HEK293 (cell line): ENCODE results near the gene OR13J1.

Source experiments
- GLIS1 ChIP-seq: fragments of 450-650 bp; formaldehyde crosslinking; IDR thresholded peaks from 2 replicates; pipeline ENCODE4 v1.5.1; 2016; ENCODE audit warnings: missing biosample characterization, missing genetic modification characterization
- SCRT1 ChIP-seq: fragments of 450-650 bp; formaldehyde crosslinking; IDR thresholded peaks from 2 replicates; pipeline ENCODE4 v1.5.1; 2016; ENCODE audit warnings: missing biosample characterization, missing genetic modification characterization, borderline replicate concordance
- WT1 ChIP-seq: fragments of 450-650 bp; formaldehyde crosslinking; IDR thresholded peaks from 2 replicates; pipeline ENCODE4 v1.5.1; 2016; ENCODE audit warnings: missing biosample characterization, missing genetic modification characterization
- ZIC2 ChIP-seq: fragments of 450-650 bp; formaldehyde crosslinking; IDR thresholded peaks from 2 replicates; pipeline ENCODE4 v1.5.1; 2016; ENCODE audit warnings: missing biosample characterization, missing genetic modification characterization
- ZNF132 ChIP-seq: fragments of 450-650 bp; formaldehyde crosslinking; IDR thresholded peaks from 2 replicates; pipeline ENCODE4 v1.5.1; 2017; ENCODE audit warnings: missing biosample characterization, missing genetic modification characterization, borderline replicate concordance
- ZNF214 ChIP-seq: fragments of 450-650 bp; formaldehyde crosslinking; IDR thresholded peaks from 2 replicates; pipeline ENCODE4 v1.5.1; 2017; ENCODE audit warnings: missing biosample characterization, mild to moderate bottlenecking, missing genetic modification characterization, borderline replicate concordance
- ZNF366 ChIP-seq: fragments of 450-650 bp; formaldehyde crosslinking; conservative IDR thresholded peaks from 2 replicates; pipeline ENCODE4 v1.5.1; 2016; ENCODE audit warnings: missing biosample characterization, missing genetic modification characterization
- ZNF416 ChIP-seq: fragments of 450-650 bp; formaldehyde crosslinking; IDR thresholded peaks from 2 replicates; pipeline ENCODE4 v1.5.1; 2016; ENCODE audit warnings: missing biosample characterization, missing genetic modification characterization
- ZNF473 ChIP-seq: fragments of 450-650 bp; formaldehyde crosslinking; IDR thresholded peaks from 2 replicates; pipeline ENCODE4 v1.5.1; 2017; ENCODE audit warnings: missing biosample characterization, missing genetic modification characterization
- ZNF792 ChIP-seq: fragments of 450-650 bp; formaldehyde crosslinking; IDR thresholded peaks from 2 replicates; pipeline ENCODE4 v1.5.1; 2016; ENCODE audit warnings: missing biosample characterization, missing genetic modification characterization
- TF ChIP-seq, protein P1 (sequence below): fragments of 450-650 bp; formaldehyde crosslinking; IDR thresholded peaks from 2 replicates; pipeline ENCODE4 v1.5.1; 2016; ENCODE audit warnings: missing biosample characterization, missing genetic modification characterization, borderline replicate concordance
- TF ChIP-seq, protein P2 (sequence below): IDR thresholded peaks from 2 replicates; pipeline ENCODE4 v1.6.1; 2011; ENCODE audit warnings: mild to moderate bottlenecking, low read depth, low read length, borderline replicate concordance
- TF ChIP-seq, protein P3 (sequence below): fragments of 450-650 bp; formaldehyde crosslinking; IDR thresholded peaks from 2 replicates; pipeline ENCODE4 v1.5.1; 2016; ENCODE audit warnings: missing biosample characterization, missing genetic modification characterization
- TF ChIP-seq, protein P4 (sequence below): fragments of 450-650 bp; formaldehyde crosslinking; IDR thresholded peaks from 2 replicates; pipeline ENCODE4 v1.5.1; 2016; ENCODE audit warnings: missing biosample characterization, missing genetic modification characterization, low read depth
- TF ChIP-seq, protein P5 (sequence below): fragments of 450-650 bp; IDR thresholded peaks from 2 replicates; pipeline ENCODE4 v1.5.1; 2018; ENCODE audit warnings: missing biosample characterization, mild to moderate bottlenecking, missing genetic modification characterization
- TF ChIP-seq, protein P6 (sequence below): fragments of 450-650 bp; formaldehyde crosslinking; IDR thresholded peaks from 2 replicates; pipeline ENCODE4 v1.5.1; 2017; ENCODE audit warnings: missing biosample characterization, mild to moderate bottlenecking, missing genetic modification characterization, moderate library complexity

Gene OR13J1

DNA sequence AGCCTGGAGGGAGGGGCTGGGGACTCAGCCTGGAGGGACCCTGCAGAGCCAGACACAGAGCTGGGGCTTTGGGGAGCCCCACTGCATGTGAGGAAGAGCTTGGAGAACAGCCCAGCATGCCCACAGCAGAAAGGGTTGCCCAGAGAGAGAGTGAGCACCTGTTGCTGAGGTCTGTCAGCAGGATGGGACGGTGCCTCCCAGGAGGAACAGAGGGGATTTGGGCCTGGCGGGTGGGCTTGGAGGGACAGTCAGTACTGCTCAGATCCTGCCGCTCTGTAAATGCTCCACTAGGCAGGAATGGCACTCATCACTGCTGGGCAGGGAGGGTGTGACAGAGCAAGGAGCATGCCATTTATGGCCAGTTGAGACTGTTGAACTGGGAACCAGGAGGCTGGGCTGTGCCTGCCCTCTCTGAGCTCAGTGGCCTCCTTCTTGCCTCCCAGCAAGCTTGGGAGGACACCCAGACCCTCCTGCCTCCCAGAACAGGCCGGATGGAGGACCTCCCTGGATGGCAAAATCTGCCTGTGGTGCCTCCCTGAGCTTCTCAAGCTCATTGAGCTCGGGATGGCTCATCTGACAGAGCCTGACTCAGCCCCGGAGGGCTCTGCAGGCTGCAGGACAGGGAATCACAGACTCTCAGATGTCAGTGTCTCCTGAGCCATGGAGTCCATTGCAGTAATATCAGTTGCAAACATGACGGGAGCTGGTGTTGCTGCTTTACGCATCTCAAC is 35.0 kb upstream of the OR13J1 start (continued):
- TF ChIP-seq, protein P1, sequence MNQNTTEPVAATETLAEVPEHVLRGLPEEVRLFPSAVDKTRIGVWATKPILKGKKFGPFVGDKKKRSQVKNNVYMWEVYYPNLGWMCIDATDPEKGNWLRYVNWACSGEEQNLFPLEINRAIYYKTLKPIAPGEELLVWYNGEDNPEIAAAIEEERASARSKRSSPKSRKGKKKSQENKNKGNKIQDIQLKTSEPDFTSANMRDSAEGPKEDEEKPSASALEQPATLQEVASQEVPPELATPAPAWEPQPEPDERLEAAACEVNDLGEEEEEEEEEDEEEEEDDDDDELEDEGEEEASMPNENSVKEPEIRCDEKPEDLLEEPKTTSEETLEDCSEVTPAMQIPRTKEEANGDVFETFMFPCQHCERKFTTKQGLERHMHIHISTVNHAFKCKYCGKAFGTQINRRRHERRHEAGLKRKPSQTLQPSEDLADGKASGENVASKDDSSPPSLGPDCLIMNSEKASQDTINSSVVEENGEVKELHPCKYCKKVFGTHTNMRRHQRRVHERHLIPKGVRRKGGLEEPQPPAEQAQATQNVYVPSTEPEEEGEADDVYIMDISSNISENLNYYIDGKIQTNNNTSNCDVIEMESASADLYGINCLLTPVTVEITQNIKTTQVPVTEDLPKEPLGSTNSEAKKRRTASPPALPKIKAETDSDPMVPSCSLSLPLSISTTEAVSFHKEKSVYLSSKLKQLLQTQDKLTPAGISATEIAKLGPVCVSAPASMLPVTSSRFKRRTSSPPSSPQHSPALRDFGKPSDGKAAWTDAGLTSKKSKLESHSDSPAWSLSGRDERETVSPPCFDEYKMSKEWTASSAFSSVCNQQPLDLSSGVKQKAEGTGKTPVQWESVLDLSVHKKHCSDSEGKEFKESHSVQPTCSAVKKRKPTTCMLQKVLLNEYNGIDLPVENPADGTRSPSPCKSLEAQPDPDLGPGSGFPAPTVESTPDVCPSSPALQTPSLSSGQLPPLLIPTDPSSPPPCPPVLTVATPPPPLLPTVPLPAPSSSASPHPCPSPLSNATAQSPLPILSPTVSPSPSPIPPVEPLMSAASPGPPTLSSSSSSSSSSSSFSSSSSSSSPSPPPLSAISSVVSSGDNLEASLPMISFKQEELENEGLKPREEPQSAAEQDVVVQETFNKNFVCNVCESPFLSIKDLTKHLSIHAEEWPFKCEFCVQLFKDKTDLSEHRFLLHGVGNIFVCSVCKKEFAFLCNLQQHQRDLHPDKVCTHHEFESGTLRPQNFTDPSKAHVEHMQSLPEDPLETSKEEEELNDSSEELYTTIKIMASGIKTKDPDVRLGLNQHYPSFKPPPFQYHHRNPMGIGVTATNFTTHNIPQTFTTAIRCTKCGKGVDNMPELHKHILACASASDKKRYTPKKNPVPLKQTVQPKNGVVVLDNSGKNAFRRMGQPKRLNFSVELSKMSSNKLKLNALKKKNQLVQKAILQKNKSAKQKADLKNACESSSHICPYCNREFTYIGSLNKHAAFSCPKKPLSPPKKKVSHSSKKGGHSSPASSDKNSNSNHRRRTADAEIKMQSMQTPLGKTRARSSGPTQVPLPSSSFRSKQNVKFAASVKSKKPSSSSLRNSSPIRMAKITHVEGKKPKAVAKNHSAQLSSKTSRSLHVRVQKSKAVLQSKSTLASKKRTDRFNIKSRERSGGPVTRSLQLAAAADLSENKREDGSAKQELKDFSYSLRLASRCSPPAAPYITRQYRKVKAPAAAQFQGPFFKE = no peak
- no peak for TF ChIP-seq WT1 (tag by site-specific recombination)
- peak; percentile 47 for TF ChIP-seq ZIC2 (tag by site-specific recombination)
- TF ChIP-seq, protein P2, sequence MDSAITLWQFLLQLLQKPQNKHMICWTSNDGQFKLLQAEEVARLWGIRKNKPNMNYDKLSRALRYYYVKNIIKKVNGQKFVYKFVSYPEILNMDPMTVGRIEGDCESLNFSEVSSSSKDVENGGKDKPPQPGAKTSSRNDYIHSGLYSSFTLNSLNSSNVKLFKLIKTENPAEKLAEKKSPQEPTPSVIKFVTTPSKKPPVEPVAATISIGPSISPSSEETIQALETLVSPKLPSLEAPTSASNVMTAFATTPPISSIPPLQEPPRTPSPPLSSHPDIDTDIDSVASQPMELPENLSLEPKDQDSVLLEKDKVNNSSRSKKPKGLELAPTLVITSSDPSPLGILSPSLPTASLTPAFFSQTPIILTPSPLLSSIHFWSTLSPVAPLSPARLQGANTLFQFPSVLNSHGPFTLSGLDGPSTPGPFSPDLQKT = no peak
- TF ChIP-seq ZNF792 = no peak
- no peak for TF ChIP-seq ZNF214
- TF ChIP-seq ZNF416 (tag by site-specific recombination) = no peak
- TF ChIP-seq, protein P3, sequence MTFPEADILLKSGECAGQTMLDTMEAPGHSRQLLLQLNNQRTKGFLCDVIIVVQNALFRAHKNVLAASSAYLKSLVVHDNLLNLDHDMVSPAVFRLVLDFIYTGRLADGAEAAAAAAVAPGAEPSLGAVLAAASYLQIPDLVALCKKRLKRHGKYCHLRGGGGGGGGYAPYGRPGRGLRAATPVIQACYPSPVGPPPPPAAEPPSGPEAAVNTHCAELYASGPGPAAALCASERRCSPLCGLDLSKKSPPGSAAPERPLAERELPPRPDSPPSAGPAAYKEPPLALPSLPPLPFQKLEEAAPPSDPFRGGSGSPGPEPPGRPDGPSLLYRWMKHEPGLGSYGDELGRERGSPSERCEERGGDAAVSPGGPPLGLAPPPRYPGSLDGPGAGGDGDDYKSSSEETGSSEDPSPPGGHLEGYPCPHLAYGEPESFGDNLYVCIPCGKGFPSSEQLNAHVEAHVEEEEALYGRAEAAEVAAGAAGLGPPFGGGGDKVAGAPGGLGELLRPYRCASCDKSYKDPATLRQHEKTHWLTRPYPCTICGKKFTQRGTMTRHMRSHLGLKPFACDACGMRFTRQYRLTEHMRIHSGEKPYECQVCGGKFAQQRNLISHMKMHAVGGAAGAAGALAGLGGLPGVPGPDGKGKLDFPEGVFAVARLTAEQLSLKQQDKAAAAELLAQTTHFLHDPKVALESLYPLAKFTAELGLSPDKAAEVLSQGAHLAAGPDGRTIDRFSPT (tag by site-specific recombination) = no peak
- TF ChIP-seq, protein P4, sequence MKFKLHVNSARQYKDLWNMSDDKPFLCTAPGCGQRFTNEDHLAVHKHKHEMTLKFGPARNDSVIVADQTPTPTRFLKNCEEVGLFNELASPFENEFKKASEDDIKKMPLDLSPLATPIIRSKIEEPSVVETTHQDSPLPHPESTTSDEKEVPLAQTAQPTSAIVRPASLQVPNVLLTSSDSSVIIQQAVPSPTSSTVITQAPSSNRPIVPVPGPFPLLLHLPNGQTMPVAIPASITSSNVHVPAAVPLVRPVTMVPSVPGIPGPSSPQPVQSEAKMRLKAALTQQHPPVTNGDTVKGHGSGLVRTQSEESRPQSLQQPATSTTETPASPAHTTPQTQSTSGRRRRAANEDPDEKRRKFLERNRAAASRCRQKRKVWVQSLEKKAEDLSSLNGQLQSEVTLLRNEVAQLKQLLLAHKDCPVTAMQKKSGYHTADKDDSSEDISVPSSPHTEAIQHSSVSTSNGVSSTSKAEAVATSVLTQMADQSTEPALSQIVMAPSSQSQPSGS = no peak
- TF ChIP-seq ZNF366 = no peak
- TF ChIP-seq ZNF132 (tag by site-specific recombination) = no peak
- TF ChIP-seq SCRT1 (tag by site-specific recombination) = peak; percentile 80; the same call in 1 of the 2 replicates
- TF ChIP-seq, protein P5, sequence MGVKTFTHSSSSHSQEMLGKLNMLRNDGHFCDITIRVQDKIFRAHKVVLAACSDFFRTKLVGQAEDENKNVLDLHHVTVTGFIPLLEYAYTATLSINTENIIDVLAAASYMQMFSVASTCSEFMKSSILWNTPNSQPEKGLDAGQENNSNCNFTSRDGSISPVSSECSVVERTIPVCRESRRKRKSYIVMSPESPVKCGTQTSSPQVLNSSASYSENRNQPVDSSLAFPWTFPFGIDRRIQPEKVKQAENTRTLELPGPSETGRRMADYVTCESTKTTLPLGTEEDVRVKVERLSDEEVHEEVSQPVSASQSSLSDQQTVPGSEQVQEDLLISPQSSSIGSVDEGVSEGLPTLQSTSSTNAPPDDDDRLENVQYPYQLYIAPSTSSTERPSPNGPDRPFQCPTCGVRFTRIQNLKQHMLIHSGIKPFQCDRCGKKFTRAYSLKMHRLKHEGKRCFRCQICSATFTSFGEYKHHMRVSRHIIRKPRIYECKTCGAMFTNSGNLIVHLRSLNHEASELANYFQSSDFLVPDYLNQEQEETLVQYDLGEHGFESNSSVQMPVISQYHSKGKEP = no peak
- peak; percentile 88 for TF ChIP-seq GLIS1 (tag by site-specific recombination)
- TF ChIP-seq, protein P6, sequence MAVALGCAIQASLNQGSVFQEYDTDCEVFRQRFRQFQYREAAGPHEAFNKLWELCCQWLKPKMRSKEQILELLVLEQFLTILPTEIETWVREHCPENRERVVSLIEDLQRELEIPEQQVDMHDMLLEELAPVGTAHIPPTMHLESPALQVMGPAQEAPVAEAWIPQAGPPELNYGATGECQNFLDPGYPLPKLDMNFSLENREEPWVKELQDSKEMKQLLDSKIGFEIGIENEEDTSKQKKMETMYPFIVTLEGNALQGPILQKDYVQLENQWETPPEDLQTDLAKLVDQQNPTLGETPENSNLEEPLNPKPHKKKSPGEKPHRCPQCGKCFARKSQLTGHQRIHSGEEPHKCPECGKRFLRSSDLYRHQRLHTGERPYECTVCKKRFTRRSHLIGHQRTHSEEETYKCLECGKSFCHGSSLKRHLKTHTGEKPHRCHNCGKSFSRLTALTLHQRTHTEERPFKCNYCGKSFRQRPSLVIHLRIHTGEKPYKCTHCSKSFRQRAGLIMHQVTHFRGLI = no peak
- no peak for TF ChIP-seq ZNF473
